Left kidney (tissue), 8 donors: ENCODE data around the gene E2F4. TPM values are rescaled to one million over a fixed set of nuclear protein-coding genes. Genes with fewer than 3 reads are reported as not detected.
A peak's percentile ranks its signal among the peaks of the same experiment; 100 is the strongest.

Experiments used
- DNase-seq: peaks from one replicate; pipeline ENCODE4 v3.0.0-alpha.2; 2013
- long read RNA-seq, 8 donors: transcript quantifications; one replicate each; lab custom pipeline, GENCODE V29; 2026
- polyA plus RNA-seq: library from polyadenylated mRNA; unstranded; fragments of 120-200 nt; gene quantifications from one replicate; pipeline ENCODE4 v1.2.1, GENCODE V29; 2013; ENCODE audit not compliant: insufficient read length

E2F4 gene, protein sequence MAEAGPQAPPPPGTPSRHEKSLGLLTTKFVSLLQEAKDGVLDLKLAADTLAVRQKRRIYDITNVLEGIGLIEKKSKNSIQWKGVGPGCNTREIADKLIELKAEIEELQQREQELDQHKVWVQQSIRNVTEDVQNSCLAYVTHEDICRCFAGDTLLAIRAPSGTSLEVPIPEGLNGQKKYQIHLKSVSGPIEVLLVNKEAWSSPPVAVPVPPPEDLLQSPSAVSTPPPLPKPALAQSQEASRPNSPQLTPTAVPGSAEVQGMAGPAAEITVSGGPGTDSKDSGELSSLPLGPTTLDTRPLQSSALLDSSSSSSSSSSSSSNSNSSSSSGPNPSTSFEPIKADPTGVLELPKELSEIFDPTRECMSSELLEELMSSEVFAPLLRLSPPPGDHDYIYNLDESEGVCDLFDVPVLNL
- polyA plus RNA-seq, result 55.6 TPM
- long read RNA-seq, donor 1, transcript E2F4-201 (10 exons, 2,096 nt), result major isoform, 14 of 22 reads
- long read RNA-seq, donor 1, partial matches to known transcripts, result 5 of 22 reads
- long read RNA-seq, donor 1, other reads (novel, unspliced or antisense), result 0 of 22 reads
- long read RNA-seq, donor 2, transcript E2F4-201 (10 exons, 2,096 nt), result major isoform, 16 of 21 reads
- long read RNA-seq, donor 2, transcript E2F4-208 (8 exons, 2,615 nt), result minor isoform, 5 of 21 reads
- long read RNA-seq, donor 2, partial matches to known transcripts, result 0 of 21 reads
- long read RNA-seq, donor 2, other reads (novel, unspliced or antisense), result 0 of 21 reads
- long read RNA-seq, donor 3, transcript E2F4-201 (10 exons, 2,096 nt), result major isoform, 8 of 11 reads
- long read RNA-seq, donor 3, partial matches to known transcripts, result 0 of 11 reads
- long read RNA-seq, donor 3, other reads (novel, unspliced or antisense), result 0 of 11 reads
- long read RNA-seq, donor 4, partial matches to known transcripts, result 0 of 2 reads
- long read RNA-seq, donor 4, other reads (novel, unspliced or antisense), result 0 of 2 reads
- long read RNA-seq, donor 5, transcript E2F4-201 (10 exons, 2,096 nt), result major isoform, 13 of 20 reads
- long read RNA-seq, donor 5, partial matches to known transcripts, result 0 of 20 reads
- long read RNA-seq, donor 5, other reads (novel, unspliced or antisense), result 6 of 20 reads
- long read RNA-seq, donor 6, transcript E2F4-201 (10 exons, 2,096 nt), result major isoform, 13 of 30 reads
- long read RNA-seq, donor 6, partial matches to known transcripts, result 12 of 30 reads
- long read RNA-seq, donor 6, other reads (novel, unspliced or antisense), result 0 of 30 reads
- long read RNA-seq, donor 7, transcript E2F4-201 (10 exons, 2,096 nt), result major isoform, 13 of 27 reads
- long read RNA-seq, donor 7, partial matches to known transcripts, result 6 of 27 reads
- long read RNA-seq, donor 7, other reads (novel, unspliced or antisense), result 5 of 27 reads
- long read RNA-seq, donor 8, transcript E2F4-201 (10 exons, 2,096 nt), result major isoform, 9 of 16 reads
- long read RNA-seq, donor 8, partial matches to known transcripts, result 6 of 16 reads
- long read RNA-seq, donor 8, other reads (novel, unspliced or antisense), result 0 of 16 reads

DNA sequence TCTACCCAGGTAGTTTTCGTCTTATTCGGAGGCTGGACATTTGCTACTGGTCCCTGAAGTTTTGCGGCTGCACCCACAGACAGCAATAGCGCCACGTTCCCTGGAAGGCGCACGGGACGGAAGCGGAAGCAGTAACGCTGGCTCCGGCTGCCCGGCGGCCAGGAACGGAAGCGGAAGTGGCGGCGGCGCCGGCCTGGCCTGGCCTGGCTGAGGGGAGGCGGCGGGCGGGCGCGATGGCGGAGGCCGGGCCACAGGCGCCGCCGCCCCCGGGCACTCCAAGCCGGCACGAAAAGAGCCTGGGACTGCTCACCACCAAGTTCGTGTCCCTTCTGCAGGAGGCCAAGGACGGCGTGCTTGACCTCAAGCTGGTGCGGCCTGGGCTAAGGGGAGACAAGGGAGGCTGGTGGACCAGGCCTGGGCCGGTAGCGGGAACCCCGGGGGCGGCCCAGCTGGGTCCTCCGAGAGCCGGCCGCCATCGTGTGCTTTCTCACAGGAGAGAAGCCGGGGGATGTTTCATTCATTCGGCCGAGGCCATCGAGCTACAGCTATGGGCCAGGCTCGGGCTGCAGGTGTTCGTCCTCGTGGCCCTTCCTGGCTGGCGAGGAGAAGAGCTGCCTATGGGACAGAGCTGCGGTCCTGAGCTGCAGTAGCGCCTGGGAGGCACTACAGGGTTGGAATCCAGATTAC lies at the start of gene E2F4:
TSS of gene E2F4 (plus strand) at position 161 of the 687 bp plus-strand sequence. CDS start at position 234, 73 bp downstream.
- peak; percentile 85 for DNase-seq

DNA sequence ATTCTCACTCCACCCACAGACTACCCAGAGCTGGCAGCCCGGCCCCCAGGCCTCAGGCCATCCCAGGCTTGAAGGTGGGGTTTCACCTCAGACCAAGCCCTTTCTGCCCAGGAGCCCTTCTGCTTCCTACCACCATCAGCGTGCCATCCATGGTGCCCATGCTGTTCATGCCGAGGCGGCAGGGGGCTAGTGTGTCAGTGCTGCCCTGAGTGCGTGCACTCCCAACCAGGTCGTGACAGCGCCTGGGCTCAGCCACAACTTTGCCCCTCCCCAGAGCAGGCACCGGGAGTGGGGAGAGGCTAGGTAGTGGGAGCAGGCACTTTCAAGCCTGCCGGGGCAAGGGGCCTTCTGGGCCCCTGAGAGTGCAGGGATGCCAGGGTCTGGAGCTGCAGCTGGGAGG lies 49.6 kb upstream of the E2F4 start:
- DNase-seq, result no peak

DNA sequence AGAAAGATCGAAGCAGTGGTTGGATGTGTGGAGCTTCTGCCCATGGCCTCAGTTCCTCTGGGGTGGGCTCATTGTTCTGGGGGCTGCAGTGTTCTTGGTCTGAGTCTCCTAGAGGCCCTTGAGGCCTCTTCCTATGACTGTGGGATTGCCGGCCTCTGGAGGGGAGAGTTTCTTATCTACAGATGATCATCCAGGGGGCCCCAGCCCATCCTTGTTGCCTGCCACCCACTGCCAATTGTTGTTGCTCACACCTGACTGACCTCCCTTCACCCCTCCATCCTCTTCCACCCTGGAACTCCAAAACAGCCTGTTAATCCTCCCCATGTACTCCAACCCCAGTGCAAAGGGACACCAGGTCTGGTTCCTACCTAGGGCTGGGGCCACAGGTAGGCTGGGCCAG lies 47.0 kb upstream of the E2F4 start:
- DNase-seq, result no peak

DNA sequence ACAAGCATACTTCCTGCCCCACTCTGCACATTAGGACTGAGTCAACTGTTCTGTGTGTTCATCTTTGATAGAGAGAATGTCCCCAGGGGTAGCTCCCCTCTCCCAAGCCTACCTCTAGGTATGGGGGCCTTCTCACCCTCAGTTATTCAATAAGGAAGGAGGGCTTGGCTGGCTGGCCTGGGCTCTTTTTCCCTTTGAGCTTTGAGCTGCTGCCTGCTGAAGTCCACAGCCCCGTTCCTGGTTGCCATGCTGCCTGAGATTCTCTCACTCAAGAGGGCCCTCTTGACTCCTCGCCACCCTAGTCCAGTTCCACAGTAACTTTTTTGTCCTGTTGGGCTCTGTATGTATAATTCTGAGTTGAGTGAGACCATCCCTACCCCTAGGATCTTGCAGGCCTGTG lies 46.2 kb upstream of the E2F4 start:
- DNase-seq, result no peak

DNA sequence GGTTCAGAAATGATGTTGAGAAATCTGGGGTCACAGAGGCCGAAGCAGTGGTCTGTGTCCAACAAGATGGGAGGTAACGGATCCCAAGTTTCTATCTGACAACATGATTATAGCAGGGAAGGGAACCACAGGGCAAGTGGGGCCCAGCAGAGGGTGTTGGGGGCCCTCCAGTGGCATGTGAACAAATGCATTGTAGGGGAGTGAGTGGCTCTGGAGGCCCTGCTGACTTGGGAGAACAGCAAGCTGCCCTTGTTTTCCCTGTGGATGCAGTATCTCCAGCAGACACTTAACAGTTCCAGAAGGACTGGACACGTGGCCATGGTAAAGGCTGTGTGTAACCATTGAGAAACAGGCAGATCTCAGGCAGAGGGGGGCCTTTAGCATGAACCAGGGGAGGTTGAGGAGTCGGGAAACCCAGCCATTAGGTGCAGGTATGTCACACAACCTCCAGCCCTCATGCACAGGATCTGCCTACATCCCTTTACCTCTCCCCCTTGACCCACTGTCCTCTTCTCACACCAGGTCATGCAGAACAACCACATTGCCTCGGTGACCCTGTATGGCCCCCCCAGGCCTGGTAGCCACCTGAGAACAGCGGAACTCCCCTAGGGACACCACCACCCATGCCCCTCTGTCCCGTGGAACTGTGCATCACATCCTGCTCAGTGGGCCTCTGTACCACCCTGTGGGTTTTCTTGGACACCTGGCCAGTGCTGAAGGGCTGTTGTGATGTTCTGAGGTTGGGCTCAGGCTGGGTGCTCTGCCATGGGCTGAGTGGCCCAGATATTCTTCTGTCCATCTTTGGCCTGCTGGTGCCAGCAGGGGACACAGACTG lies 45.2 kb upstream of the E2F4 start:
- no peak for DNase-seq

DNA sequence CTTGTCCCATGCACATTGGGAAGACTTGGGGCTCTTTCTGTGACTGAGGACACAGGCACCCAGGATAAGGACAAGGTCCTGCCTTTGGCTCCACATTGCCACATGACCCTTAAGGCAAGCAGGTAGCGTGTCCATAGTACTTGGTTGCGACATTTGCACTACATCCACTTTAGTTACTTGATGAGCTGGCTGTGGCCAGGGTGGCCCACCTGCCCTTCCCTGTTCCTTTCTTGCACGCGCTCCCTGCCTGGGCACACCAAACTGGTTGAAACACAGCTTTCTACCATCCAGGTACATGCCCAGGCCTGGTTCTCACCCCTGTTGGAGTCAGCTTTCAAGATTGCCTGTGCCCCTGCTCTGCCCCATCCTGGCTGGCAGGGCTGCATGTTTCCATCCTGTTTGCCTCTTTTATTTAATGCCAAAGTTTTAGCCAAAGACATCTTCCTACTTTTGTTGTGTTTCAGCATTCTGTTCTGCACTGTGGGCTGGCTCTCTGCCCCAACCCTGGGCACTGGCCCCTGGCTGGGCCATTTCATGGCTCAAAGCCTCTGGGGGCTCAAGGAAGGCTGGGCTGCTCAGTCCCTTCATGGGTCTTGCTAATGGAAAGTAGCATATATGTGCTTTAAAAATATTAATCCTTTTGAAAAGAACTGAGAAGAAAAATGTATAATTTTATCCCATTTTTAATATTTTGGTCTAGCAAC lies 44.4 kb upstream of the E2F4 start:
- no peak for DNase-seq

DNA sequence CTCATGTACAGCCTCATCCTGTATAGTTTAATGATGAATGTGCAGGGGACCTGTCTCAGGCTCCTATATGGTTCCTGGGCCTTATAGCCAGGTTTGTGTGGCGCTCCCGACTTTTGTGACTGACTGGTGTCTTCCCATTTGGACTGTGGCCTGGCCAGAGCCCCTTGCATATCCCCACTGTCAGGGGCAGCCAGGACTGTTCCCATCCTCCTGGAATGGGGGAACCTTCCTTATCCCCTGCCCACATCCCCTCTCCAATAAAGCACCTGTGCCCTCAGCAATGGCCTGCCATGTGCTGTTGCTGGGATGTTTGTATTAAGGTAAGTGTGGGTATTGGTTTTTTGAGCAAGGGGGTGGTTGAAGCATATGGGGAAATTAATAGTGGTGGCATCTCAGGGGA lies 43.7 kb upstream of the E2F4 start:
- DNase-seq, result no peak

DNA sequence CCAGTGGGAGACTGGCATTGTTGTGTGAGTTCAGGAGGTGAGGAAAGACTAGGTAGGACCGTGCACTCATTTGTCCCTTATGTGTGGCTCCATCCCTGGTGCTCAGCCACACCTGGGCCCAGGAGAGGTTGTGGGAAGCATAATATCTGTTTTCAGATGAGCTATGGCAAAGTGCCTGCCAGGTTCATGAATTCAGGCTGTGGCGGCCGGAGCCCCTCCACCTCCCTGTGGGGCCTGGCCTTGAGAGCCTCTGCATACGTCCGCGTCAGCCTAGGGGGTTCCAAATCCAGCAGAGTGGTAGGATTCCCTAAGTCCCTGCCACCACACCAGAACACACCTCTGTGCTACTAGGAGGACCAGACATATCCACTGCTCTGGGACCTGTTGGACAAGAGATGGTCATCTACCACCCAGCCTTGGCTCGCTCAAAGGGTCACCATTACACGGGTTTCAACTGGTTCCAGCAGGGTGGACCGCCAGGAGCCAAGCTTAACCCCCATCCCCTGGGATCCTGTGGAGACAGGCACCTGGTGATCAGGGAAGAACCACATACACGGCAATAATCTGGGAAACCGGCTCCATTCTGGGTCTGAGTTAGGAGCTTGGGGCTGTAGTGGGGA lies 43.2 kb upstream of the E2F4 start:
- DNase-seq, result no peak

DNA sequence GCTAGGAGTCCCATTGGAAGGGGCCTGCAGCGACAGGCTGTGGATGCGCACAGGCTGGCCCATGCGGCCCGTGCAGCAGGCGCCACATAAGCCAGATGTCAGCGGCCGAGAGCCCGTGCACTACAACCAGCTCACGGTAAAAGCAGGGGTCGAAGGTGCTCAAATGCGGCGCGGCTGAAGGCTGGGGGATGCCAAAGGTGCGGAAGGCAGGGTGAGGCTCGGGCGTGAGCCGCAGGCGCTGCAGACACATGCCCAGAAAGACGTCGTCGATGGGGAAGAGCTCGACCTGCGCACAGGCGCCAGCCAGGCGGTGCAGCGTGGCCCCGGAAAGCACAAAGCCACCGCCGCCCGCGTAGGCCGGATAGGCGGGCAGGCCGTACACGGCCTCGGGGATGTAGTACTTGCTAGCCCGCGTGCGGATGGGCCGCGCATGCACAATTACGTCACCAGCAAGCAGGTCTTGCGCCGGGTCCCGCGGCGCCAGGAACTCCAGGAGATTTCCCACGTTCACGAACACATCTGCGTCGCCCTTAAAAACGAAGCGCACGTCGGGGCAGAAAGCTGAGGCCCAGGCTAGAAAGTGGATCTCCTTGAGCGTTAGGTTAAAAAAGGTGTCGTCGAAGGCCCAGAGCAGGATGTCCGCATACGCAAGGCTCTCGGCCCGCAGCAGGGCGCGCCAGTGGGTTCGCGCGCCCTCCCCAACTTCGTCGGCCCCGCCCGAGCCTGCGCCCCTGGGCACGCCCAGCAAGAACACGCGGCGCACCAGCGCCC lies 42.5 kb upstream of the E2F4 start:
- no peak for DNase-seq

DNA sequence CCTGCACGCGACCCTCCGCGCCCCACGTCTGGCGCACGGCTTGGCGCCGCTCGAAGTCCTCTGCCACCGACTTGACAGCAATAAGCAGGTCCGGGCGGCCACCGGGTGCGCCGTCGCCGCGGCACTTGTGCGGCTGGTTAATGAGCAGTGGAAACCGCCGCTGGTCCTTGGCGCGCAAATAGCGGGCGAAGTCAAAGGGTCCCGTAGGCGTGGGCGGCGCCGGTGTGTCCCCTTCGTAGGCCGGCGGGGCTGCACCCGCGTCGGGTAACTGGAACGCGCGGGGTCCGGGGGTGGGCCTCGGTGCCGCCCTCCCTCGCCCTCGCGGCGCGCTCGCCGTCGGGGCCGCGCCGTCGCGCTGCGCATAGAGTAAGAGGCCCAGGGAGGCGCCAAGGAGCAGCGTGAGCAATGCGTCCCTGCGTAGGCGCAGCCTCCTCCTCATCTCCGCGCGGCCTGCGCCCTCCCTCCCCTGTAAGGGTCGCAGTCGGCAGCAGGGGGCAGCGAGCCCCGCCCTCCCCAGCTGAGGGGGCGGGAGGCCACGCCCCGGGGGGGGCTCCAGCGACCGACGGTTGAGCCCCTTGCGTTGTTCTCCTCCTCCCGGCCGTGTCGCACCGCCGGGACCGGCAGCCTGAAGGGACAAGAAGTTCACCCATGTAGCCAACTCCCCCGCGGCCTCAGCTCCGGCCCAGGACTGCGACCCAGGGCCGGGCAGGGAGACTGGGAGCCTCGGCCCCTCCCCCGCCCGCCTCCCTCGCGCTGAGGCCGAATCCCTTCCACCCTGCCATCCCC lies 41.7 kb upstream of the E2F4 start:
- DNase-seq, result peak; percentile 69

DNA sequence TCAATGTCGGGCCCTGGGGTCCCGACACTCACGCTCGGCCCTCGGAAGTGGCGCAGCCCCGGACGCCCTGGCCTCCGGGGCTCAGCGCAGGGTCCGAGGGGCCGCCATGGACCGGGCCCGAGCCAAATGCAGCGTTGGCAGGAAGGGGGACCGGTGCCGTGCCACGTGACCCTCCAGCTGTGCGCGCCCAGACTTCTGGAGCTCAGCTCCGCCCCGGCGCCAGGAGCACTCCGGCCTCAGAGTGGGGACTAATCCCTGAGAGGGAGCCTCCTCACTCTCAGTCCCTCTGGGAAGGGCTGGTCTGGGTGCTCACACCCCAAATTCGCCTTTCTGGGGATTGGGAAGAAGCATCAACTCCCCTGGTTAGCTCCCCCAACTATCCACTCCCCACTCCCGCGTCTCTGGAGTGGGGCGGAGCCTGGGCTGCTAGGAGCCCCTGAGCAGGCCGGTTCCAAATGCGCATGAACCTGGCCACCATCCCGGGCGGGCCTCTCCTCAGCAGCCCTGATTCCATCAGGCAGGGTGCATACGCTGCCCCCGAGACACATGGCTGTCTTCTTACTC lies 41.0 kb upstream of the E2F4 start, which contains the start of gene B3GNT9:
TSS of gene B3GNT9 (minus strand) at position 166 of the 564 bp plus-strand sequence. CDS start 513 bp downstream, outside the sequence.
- peak; percentile 70 for DNase-seq

DNA sequence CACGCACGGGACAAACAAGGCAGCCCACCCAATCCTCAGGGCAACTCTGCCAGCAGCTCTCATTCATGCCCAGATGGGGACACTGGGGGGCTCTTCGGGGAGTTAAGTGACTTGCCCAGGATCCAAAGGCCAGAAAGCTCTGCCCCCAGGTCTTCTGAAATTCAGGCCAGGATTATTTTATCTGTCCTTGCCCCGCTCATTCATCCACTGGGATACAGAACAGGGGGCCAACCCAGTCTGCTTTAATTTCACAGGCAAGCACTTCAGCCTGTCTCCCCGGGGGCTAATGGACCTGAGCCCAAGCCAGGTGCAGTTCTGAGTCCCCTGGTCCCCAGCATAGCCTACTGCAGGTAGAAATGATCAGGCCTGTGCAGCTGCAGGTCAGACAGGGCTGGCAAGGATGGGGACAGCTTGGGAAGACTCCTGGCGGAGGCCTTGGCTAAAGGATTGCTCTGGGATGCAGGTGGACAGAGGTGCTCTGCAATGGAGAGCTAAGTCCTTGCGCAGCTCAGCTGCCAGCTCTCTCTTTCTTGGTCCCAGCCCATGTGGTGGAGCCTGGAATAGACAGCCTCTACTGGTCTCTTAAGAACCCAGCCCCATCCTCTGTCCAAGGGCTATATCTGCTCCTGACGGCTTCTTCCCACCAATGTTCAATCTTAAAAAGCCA lies 40.4 kb upstream of the E2F4 start:
- DNase-seq, result no peak

DNA sequence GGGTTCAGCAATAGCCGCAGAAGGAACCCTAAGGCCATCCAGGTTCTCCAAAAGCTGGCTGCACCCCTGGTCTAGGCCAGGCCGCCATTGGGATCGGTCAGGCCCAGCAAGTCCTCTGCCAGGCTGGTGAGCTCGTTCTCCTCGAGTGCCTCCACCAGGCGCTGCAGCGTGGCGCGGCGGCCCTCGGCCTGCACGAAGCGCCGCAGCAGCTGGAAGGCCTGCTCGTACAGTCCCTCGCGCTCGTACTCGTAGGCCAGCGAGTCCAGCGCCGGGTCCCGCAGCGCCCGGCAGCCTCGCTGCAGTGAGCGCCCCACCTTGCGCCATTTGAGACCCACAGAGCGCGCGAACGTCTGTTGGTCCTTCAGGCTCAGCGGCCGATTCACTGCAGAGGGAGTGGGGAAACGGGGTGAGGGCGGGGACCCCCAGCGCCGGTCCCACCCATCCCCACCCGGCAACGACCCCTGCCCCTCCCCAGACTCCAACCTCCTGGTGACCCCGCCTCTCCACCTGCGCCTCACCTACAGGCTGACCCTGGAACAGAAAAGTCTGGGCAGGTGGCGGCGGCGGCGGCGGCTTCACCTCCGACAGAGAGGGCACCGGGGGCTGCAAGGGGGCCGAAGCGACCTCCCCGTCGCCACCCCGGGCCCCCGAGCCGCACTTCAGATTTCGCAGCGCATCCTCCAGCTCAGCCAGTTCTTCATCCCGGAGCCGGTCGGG lies 37.2 kb upstream of the E2F4 start:
- DNase-seq, result no peak

DNA sequence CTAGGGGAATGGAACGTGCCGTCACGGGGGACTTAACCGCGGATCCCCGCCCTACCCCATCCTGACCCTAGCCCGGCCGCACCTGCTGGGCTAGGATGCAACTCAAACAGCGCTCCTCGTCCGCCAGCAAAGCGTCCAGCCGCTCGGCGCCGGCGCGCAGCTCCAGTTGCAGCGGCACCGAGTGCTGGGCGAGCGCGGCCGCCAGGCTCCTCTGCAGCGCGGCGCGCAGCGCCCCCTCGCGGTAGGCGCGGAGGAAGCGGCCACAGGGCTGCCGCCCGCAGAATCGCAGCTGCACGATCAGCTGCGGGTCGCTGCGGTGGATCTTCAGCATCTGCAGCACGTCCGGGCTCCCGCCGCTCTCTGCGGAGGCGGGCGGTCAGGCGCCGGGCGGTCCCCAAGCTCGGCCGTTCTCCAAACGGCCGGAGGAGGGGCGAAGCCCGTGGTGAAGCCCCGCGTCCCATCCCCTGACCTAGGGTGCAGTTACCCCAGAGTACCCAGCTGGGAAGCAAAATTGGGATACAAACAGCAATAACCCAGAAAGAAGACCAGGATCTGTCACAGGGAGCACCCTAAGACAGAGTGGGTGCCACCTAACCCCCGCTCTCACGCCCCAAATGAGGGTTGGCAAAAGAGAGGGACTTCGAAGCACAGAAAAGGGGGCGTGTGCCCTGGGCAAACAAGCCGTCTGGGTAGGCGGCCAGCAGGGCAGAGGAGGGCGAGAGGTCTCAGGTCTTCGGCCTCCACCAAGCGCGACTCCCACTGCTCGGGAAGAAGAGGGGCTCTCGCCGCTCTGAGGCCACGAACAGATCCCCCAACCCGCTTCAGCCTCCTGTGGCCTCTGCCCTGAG lies 36.4 kb upstream of the E2F4 start:
- no peak for DNase-seq
